HepG2 (cell line): ENCODE measurements around the gene HSD3B7. TPM values are rescaled to one million over a fixed set of nuclear protein-coding genes. Genes with fewer than 3 reads are reported as not detected.

Experiments used
- ADNP ChIP-seq: sonication (generic); formaldehyde crosslinking; IDR thresholded peaks from 2 replicates; pipeline ENCODE4 v1.4.0; 2020; ENCODE audit warnings: missing genetic modification reagents
- ARNT ChIP-seq: fragments of 450-650 bp; IDR thresholded peaks from 2 replicates; pipeline ENCODE4 v1.6.1; 2017
- BCL3 ChIP-seq: sonication (generic); formaldehyde crosslinking; IDR thresholded peaks from 2 replicates; pipeline ENCODE4 v1.5.1; 2020; ENCODE audit warnings: mild to moderate bottlenecking, missing genetic modification reagents, moderate library complexity
- ELF1 ChIP-seq: sonication (generic); formaldehyde crosslinking; IDR thresholded peaks from 2 replicates; pipeline ENCODE4 v1.4.0; 2020; ENCODE audit warnings: missing genetic modification reagents
- FOSL1 ChIP-seq: sonication (generic); formaldehyde crosslinking; IDR thresholded peaks from 2 replicates; pipeline ENCODE4 v1.9.0; 2021; ENCODE audit warnings: missing genetic modification reagents, borderline replicate concordance
- HIVEP1 ChIP-seq: sonication (generic); formaldehyde crosslinking; IDR thresholded peaks from 2 replicates; pipeline ENCODE4 v1.4.0; 2020; ENCODE audit warnings: mild to moderate bottlenecking, missing genetic modification reagents
- MLLT10 ChIP-seq: sonication (generic); formaldehyde crosslinking; IDR thresholded peaks from 2 replicates; pipeline ENCODE4 v1.4.0; 2020; ENCODE audit warnings: missing genetic modification reagents
- SIX4 ChIP-seq: sonication (generic); formaldehyde crosslinking; IDR thresholded peaks from 2 replicates; pipeline ENCODE4 v1.4.0; 2020; ENCODE audit warnings: missing genetic modification reagents
- SNRNP70 ChIP-seq: fragments of 200-400 bp; formaldehyde crosslinking; IDR thresholded peaks from 2 replicates; pipeline ENCODE4 v1.6.1; 2017; ENCODE audit warnings: mild to moderate bottlenecking, low read depth, low read length, moderate library complexity
- THAP8 ChIP-seq: sonication (generic); formaldehyde crosslinking; IDR thresholded peaks from 2 replicates; pipeline ENCODE4 v1.5.1; 2020; ENCODE audit warnings: missing genetic modification reagents, mild to moderate bottlenecking, borderline replicate concordance
- THAP9 ChIP-seq: sonication (generic); formaldehyde crosslinking; IDR thresholded peaks from 2 replicates; pipeline ENCODE4; 2020; ENCODE audit warnings: missing genetic modification reagents, mild to moderate bottlenecking, borderline replicate concordance
- ZNF205 ChIP-seq: IDR thresholded peaks from 2 replicates; pipeline ENCODE4 v1.6.1; 2018; ENCODE audit warnings: missing biosample characterization, missing genetic modification reagents
- ZNF44 ChIP-seq: sonication (generic); formaldehyde crosslinking; IDR thresholded peaks from 2 replicates; pipeline ENCODE4 v1.5.1; 2020; ENCODE audit warnings: mild to moderate bottlenecking, missing genetic modification reagents
- ZNF773 ChIP-seq: sonication (generic); formaldehyde crosslinking; IDR thresholded peaks from 2 replicates; pipeline ENCODE4 v1.4.0; 2020; ENCODE audit warnings: missing genetic modification reagents, borderline replicate concordance
- polyA plus RNA-seq, 8 experiments: library from polyadenylated mRNA; depleted of rRNA in 3 of 8; stranded (reverse) in 7 of 8; unstranded in 1 of 8; fragments of >200 nt; fragmentation: Illumina TruSeq in 4 of 8; extraction: Trizol in 4 of 8; gene quantifications; 2 replicates each; pipeline versions ENCODE4 v1.2.1 to v1.2.3, GENCODE V29; 2011 to 2016; ENCODE audit warnings: low read depth in 4 of 8, missing spikeins in 1 of 8, mixed read lengths in 1 of 8; ENCODE audit not compliant: insufficient read depth in 1 of 8
- total RNA-seq, 5 experiments: library from RNA; depleted of rRNA; stranded (reverse); fragments of >200 nt; fragmentation: Illumina TruSeq; extraction: Trizol; gene quantifications; 2 replicates each; pipeline ENCODE4 v1.2.3, GENCODE V29; 2016; ENCODE audit warnings: low read depth in 1 of 5
- TF ChIP-seq, protein P1 (sequence below): sonication (generic); formaldehyde crosslinking; conservative IDR thresholded peaks from 2 replicates; pipeline ENCODE4 v1.8.1; 2023; ENCODE audit warnings: missing genetic modification reagents
- TF ChIP-seq, protein P2 (sequence below): sonication (generic); formaldehyde crosslinking; IDR thresholded peaks from 2 replicates; pipeline ENCODE4 v1.8.0; 2023; ENCODE audit warnings: mild to moderate bottlenecking, missing genetic modification reagents

HSD3B7 gene
- total and polyA plus RNA-seq, 2 of the 13 experiments (the other 11 are each of a cell fraction or from before 2014, with no cell fraction given): 32.9 to 69.7 TPM

DNA sequence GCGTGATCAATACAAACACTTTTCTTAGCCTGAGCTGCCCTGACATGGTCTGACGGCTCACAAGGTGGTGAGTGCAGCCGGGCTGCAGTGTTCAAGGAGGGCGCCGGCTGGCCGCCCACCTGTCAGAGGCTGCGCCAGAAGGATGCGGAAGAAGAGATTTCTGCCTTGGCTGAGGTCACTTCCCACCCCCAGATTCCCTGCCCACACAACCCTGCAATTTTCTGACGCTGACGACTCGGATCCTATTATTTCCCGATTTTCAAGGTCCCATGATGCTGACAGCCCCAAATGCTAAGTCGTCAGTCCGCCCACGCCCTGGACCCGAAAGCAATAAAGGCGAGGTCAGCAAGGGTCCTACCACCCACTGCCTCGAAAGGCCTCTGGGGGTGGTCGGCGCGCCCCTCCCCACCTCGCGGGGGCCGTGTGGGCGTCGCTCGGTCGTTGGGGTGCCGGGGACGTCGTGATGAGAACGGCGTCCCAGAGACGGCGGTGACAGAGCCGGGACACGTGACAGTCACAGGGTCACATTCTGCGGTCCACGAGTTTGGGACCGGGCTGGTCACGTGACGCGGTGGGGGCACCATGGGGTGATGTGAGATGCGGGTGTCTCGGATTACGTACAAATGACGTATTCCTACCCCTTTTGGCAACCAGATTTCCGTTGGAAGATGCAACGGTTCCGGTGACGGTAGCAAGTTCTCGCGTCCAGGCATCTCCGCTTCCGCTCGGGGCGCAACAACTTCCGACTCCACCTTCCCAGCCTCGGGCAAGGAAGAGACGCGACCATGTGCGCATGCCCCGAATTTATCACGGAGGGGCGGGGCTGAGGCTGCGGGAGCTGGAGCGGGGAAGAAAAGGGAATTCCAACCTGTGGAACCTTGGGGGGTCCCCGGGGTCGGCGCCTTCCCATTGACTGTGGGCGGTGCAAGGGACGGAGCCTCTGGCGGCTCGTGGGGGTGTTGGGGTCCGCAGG is 48.0 kb downstream of the HSD3B7 start, which contains the start of gene STX4 (continued):
- TF ChIP-seq ELF1 (CRISPR knock-in tag) (peak; percentile 95), ZNF773 (no peak), ZNF205 (CRISPR knock-in tag) (peak; percentile 78), ZNF44 (CRISPR knock-in tag) (peak; percentile 97), HIVEP1 (peak; percentile 80), MLLT10 (no peak), FOSL1 (CRISPR knock-in tag) (no peak), ARNT (no peak), SNRNP70 (no peak), SIX4 (CRISPR knock-in tag) (peak; percentile 56; the same call in 1 of the 2 replicates), ADNP (CRISPR knock-in tag) (no peak), BCL3 (CRISPR knock-in tag) (peak; percentile 90; the same call in 1 of the 2 replicates), THAP9 (CRISPR knock-in tag) (peak; percentile 86; the same call in 1 of the 2 replicates), THAP8 (CRISPR knock-in tag) (peak; percentile 25; the same call in 1 of the 2 replicates)
- TF ChIP-seq, protein P1, sequence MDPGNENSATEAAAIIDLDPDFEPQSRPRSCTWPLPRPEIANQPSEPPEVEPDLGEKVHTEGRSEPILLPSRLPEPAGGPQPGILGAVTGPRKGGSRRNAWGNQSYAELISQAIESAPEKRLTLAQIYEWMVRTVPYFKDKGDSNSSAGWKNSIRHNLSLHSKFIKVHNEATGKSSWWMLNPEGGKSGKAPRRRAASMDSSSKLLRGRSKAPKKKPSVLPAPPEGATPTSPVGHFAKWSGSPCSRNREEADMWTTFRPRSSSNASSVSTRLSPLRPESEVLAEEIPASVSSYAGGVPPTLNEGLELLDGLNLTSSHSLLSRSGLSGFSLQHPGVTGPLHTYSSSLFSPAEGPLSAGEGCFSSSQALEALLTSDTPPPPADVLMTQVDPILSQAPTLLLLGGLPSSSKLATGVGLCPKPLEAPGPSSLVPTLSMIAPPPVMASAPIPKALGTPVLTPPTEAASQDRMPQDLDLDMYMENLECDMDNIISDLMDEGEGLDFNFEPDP (CRISPR knock-in tag): no peak
- TF ChIP-seq, protein P2, sequence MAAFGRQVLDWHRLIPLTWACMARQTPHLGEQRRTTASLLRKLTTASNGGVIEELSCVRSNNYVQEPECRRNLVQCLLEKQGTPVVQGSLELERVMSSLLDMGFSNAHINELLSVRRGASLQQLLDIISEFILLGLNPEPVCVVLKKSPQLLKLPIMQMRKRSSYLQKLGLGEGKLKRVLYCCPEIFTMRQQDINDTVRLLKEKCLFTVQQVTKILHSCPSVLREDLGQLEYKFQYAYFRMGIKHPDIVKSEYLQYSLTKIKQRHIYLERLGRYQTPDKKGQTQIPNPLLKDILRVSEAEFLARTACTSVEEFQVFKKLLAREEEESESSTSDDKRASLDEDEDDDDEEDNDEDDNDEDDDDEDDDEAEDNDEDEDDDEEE (CRISPR knock-in tag): peak; percentile 46; the same call in 1 of the 2 replicates
